ENCODE measurements around the gene LMTK2.
A peak's percentile ranks its signal among the peaks of the same experiment; 100 is the strongest.

The LMTK2 gene

GRCh38 chr7:98240961-98241673, 134.5 kb downstream of the LMTK2 start:
- TF ChIP-seq CTCF (IDR thresholded peaks at IDR 0.05; ENCODE audit: control insufficient read depth, extremely low read depth, insufficient read depth) = peak; percentile 90
- no peak for DNase-seq (ENCODE audit: low read depth)

GRCh38 chr7:98241674-98242241, 135.1 kb downstream of the LMTK2 start:
- no peak overlapping the region for H3K4me3 ChIP-seq (ENCODE audit: low read depth, low read length)
- no peak for TF ChIP-seq CTCF (IDR thresholded peaks at IDR 0.05; ENCODE audit: control insufficient read depth, extremely low read depth, insufficient read depth)
- no peak for DNase-seq (ENCODE audit: low read depth)

More at GRCh38 chr7:98240961-98241673, 134.5 kb downstream of the LMTK2 start:
- H3K4me3 ChIP-seq (ENCODE audit: low read depth, low read length) = no peak overlapping the region

- DNase-seq (ENCODE audit: low read depth) = no peak
Observed at GRCh38 chr7:98242342-98242741, 135.7 kb downstream of the LMTK2 start.

GRCh38 chr7:98242934-98243333, 136.3 kb downstream of the LMTK2 start:
- TF ChIP-seq CTCF (IDR thresholded peaks at IDR 0.05; ENCODE audit: control insufficient read depth, extremely low read depth, insufficient read depth) = no peak
- H3K4me3 ChIP-seq (ENCODE audit: low read depth, low read length) = no peak overlapping the region
- DNase-seq (ENCODE audit: low read depth) = no peak

More at GRCh38 chr7:98242342-98242741, 135.7 kb downstream of the LMTK2 start:
- no peak overlapping the region for H3K4me3 ChIP-seq (ENCODE audit: low read depth, low read length)
- TF ChIP-seq CTCF (IDR thresholded peaks at IDR 0.05; ENCODE audit: control insufficient read depth, extremely low read depth, insufficient read depth) = no peak

GRCh38 chr7:98244871-98245270, 138.2 kb downstream of the LMTK2 start:
- no peak for DNase-seq (ENCODE audit: low read depth)
- TF ChIP-seq CTCF (IDR thresholded peaks at IDR 0.05; ENCODE audit: control insufficient read depth, extremely low read depth, insufficient read depth) = no peak
- no peak overlapping the region for H3K4me3 ChIP-seq (ENCODE audit: low read depth, low read length)

GRCh38 chr7:98248156-98248555, 141.5 kb downstream of the LMTK2 start:
- H3K4me3 ChIP-seq (ENCODE audit: low read depth, low read length) = no peak overlapping the region
- TF ChIP-seq CTCF (IDR thresholded peaks at IDR 0.05; ENCODE audit: control insufficient read depth, extremely low read depth, insufficient read depth) = no peak
- no peak for DNase-seq (ENCODE audit: low read depth)
